Caco-2 (cell line): ENCODE measurements around the gene TNFRSF4. TPM values are rescaled to one million over a fixed set of nuclear protein-coding genes. Genes with fewer than 3 reads are reported as not detected.
A peak's percentile ranks its signal among the peaks of the same experiment; 100 is the strongest.

Source experiments
- BruUV-seq: library from RNA; stranded (reverse); fragments of 400-500 nt; replicated peaks from 2 replicates; lab custom pipeline; 2021; lab: Mats Ljungman, UMichigan
- CTCF ChIA-PET: fragments of 300-600 bp; sonication (Branson Sonifier 250); formaldehyde crosslinking; loops from one replicate; lab custom pipeline; 2022; ENCODE audit warnings: antibody characterized with exemption; lab: Charles Lee
- POLR2A ChIA-PET: fragments of 300-600 bp; sonication (Branson Sonifier 250); formaldehyde crosslinking; loops from one replicate; lab custom pipeline; 2022; ENCODE audit warnings: antibody characterized with exemption; lab: Charles Lee
- DNase-seq, 2 experiments: peaks; one replicate each; pipeline versions ENCODE4 v3.0.0 to v3.0.0-alpha.2; 2020 to 2022
- H3K27me3 ChIP-seq: replicated peaks from 2 replicates; pipeline ENCODE4 v1.6.0; 2011; ENCODE audit warnings: low read length; ENCODE audit not compliant: control insufficient read depth, insufficient read depth
- H3K36me3 ChIP-seq: 2 replicates; pipeline ENCODE4 v1.5.1; 2011; ENCODE audit warnings: low read length; ENCODE audit not compliant: control insufficient read depth, insufficient read depth
- H3K4me1 ChIP-seq: fragments of 250-450 bp; sonication (Bioruptor Pico); 2 replicates; pipeline ENCODE4 v1.5.1; 2020; ENCODE audit warnings: mild to moderate bottlenecking
- H3K4me3 ChIP-seq: 2 replicates; pipeline ENCODE4 v1.5.1; 2011; ENCODE audit warnings: low read depth, mild to moderate bottlenecking, control low read depth, low read length
- H3K9me3 ChIP-seq: fragments of 250-450 bp; sonication (Bioruptor Pico); 2 replicates; pipeline ENCODE4 v1.5.1; 2020; ENCODE audit warnings: mild to moderate bottlenecking, moderate library complexity
- H3K27ac Mint-ChIP-seq: one replicate; pipeline ENCODE4 v1.8.0; 2022; ENCODE audit warnings: mixed read lengths; ENCODE audit not compliant: unreplicated experiment
- H3K27me3 Mint-ChIP-seq: one replicate; pipeline ENCODE4 v1.8.0; 2022; ENCODE audit warnings: mixed read lengths; ENCODE audit not compliant: insufficient read depth, unreplicated experiment
- H3K36me3 Mint-ChIP-seq: one replicate; pipeline ENCODE4 v1.8.0; 2022; ENCODE audit warnings: mild to moderate bottlenecking, mixed read lengths; ENCODE audit not compliant: insufficient read depth, unreplicated experiment
- H3K4me1 Mint-ChIP-seq: one replicate; pipeline ENCODE4 v1.8.0; 2022; ENCODE audit warnings: low read depth, mixed read lengths; ENCODE audit not compliant: unreplicated experiment
- H3K4me3 Mint-ChIP-seq: one replicate; pipeline ENCODE4 v1.8.0; 2022; ENCODE audit warnings: mild to moderate bottlenecking, moderate library complexity, mixed read lengths; ENCODE audit not compliant: unreplicated experiment
- H3K9me3 Mint-ChIP-seq: one replicate; pipeline ENCODE4 v1.8.0; 2022; ENCODE audit warnings: mixed read lengths; ENCODE audit not compliant: unreplicated experiment
- intact Hi-C: fragments of 100-400 bp; cut with micrococcal nuclease; formaldehyde crosslinking; loops from one replicate; pipeline ENCODE4 v1.10.0; 2022; ENCODE audit not compliant: unreplicated experiment
- total RNA-seq: library from RNA; stranded (reverse); gene quantifications from 2 replicates; pipeline ENCODE4 v1.2.3, GENCODE V29; 2022
- TF ChIP-seq, protein P1 (sequence below), 2 experiments: fragments of 200-600 bp in 1 of 2; IDR thresholded peaks; 1 replicate in 1 of 2; 2 replicates in 1 of 2; pipeline versions ENCODE4 v1.5.1 to v1.8.0; 2011 to 2022; ENCODE audit warnings: antibody characterized with exemption in 1 of 2, control low read depth in 1 of 2, inconsistent platforms in 1 of 2, low read depth in 1 of 2, low read length in 1 of 2, mild to moderate bottlenecking in 1 of 2, moderate library complexity in 1 of 2; ENCODE audit not compliant: insufficient read depth in 1 of 2, severe bottlenecking in 1 of 2, unreplicated experiment in 1 of 2

TNFRSF4 gene
- total RNA-seq, 1 experiment from 2014 or later: not detected

DNA sequence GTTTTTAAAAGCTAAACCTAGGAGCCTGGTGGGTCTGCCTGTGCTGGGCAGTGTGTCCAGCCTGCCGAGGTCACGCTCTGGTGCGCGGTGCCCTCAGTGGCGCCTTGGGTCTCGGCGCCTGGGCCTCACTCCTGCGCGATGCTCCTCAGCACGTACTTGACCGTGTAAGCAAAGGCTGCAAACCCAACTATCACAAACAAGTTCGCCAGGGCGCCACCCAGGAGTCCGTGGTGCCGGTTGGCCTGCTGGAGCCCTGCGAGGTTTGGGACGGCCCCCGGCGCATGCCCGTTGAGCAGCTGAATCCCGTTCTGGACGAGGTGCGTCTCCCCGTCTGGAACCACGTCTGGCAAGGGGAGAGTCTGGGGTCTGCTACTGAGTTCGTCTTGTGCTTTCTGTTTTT lies 41.1 kb upstream of the TNFRSF4 start:
- H3K27ac Mint-ChIP-seq: no peak overlapping the region
- intact Hi-C loops: no loop called here

DNA sequence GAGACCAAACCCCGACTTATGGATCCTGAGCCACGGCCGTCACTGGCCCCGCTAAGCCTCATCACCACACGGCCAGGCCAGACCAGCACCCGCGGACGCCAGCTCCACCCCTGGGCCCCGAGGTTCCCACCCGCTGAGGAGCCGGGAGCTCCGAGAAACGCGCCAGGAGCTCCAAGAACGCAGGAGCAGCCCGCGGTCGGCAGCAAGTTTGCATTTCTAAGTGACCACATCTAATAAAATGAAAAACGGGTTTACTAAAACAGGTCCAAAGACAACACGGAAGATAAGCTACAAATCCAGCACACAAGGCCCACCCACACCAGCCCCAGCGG lies 40.7 kb upstream of the TNFRSF4 start:
- ChIA-PET CTCF (no interaction called here), POLR2A (no interaction called here)
- BruUV-seq: no TSS peak
- Mint-ChIP-seq H3K9me3 (no peaks in the 10 kb centered on the region), H3K27me3 (no peaks in the 10 kb centered on the region), H3K4me3 (no peak overlapping the region), H3K36me3 (peaks cover 66% of the 10 kb centered on the region), H3K27ac (no peak overlapping the region), H3K4me1 (no peaks in the 10 kb centered on the region)
- Histone ChIP-seq H3K27me3 (no peaks in the 10 kb centered on the region), H3K4me3 (no peak overlapping the region), H3K9me3 (no peaks in the 10 kb centered on the region), H3K36me3 (peaks cover 1% of the 10 kb centered on the region; the same call in 1 of the 2 replicates), H3K4me1 (no peaks in the 10 kb centered on the region)
- intact Hi-C loops: no loop called here
- DNase-seq: no peak
- TF ChIP-seq, protein P1, sequence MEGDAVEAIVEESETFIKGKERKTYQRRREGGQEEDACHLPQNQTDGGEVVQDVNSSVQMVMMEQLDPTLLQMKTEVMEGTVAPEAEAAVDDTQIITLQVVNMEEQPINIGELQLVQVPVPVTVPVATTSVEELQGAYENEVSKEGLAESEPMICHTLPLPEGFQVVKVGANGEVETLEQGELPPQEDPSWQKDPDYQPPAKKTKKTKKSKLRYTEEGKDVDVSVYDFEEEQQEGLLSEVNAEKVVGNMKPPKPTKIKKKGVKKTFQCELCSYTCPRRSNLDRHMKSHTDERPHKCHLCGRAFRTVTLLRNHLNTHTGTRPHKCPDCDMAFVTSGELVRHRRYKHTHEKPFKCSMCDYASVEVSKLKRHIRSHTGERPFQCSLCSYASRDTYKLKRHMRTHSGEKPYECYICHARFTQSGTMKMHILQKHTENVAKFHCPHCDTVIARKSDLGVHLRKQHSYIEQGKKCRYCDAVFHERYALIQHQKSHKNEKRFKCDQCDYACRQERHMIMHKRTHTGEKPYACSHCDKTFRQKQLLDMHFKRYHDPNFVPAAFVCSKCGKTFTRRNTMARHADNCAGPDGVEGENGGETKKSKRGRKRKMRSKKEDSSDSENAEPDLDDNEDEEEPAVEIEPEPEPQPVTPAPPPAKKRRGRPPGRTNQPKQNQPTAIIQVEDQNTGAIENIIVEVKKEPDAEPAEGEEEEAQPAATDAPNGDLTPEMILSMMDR (IDR thresholded peaks at IDR 0.05; ENCODE audit: insufficient read depth in 1 of 2, low read depth in 1 of 2, low read length in 1 of 2, severe bottlenecking in 1 of 2, unreplicated experiment in 1 of 2): no peak

More for the DNA sequence above, 41.1 kb upstream of the TNFRSF4 start:
- TF ChIP-seq, protein P1 (IDR thresholded peaks at IDR 0.05; ENCODE audit: insufficient read depth in 1 of 2, low read depth in 1 of 2, low read length in 1 of 2, severe bottlenecking in 1 of 2, unreplicated experiment in 1 of 2): no peak
- no peak overlapping the region for H3K4me3 ChIP-seq
- POLR2A ChIA-PET: no interaction called here
- BruUV-seq: TSS peak; percentile 84
- no peaks in the 10 kb centered on the region for H3K9me3 ChIP-seq
- H3K27me3 Mint-ChIP-seq: no peaks in the 10 kb centered on the region
- peaks cover 70% of the 10 kb centered on the region for H3K36me3 Mint-ChIP-seq
- no peaks in the 10 kb centered on the region for H3K4me1 ChIP-seq
- no peak overlapping the region for H3K4me3 Mint-ChIP-seq
- no peak for DNase-seq
- no peaks in the 10 kb centered on the region for H3K27me3 ChIP-seq
- CTCF ChIA-PET: interaction anchor here (0.7 kb wide), 1 partner anchor 10 kb away, joined by 3 read pairs; no protein-coding TSS in a partner anchor
- H3K36me3 ChIP-seq: peaks cover 1% of the 10 kb centered on the region; the same call in 1 of the 2 replicates
- H3K4me1 Mint-ChIP-seq: no peaks in the 10 kb centered on the region
- no peaks in the 10 kb centered on the region for H3K9me3 Mint-ChIP-seq

DNA sequence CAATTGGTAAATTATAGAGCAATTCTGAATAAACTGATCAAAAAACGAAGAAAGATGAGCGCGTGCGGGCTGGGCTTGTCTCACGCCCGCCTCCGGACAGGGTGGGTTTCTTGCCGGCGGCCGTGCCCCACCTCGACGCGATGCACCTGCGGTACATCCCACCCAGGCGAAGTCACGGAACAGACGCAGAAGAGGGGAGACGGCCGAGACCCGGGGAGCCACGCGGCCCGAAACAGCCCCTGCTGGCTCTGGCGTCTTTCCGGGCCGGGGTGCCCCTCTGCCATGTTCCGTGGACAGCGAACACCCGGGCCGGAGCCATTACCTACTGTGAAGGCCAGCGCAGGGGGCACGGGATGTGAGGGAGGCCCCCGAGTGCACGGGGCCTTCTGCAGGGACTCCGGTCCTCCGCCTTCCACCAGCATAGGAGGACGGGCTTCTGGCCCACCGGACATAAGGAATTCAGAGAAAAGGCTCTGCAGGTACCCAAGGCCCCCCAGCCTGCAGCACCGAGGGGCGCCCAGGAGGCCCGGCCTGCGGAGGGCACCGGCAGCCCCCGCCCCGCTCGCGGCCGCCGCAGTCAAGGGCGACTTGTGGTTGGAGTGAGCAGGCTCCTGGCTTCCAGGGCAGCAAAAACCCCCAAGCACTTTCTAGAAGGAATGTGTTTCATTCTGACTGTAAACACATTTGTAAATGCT lies 40.2 kb upstream of the TNFRSF4 start:
- no peaks in the 10 kb centered on the region for H3K9me3 ChIP-seq
- ChIA-PET CTCF (no interaction called here), POLR2A (no interaction called here)
- TF ChIP-seq, protein P1 (IDR thresholded peaks at IDR 0.05; ENCODE audit: insufficient read depth in 1 of 2, low read depth in 1 of 2, low read length in 1 of 2, severe bottlenecking in 1 of 2, unreplicated experiment in 1 of 2): no peak
- DNase-seq: no peak
- Mint-ChIP-seq H3K27ac (no peak overlapping the region), H3K27me3 (no peaks in the 10 kb centered on the region), H3K4me3 (no peak overlapping the region), H3K9me3 (no peaks in the 10 kb centered on the region), H3K36me3 (peaks cover 61% of the 10 kb centered on the region), H3K4me1 (no peaks in the 10 kb centered on the region)
- intact Hi-C loops: no loop called here
- H3K36me3 ChIP-seq: peaks cover 1% of the 10 kb centered on the region; the same call in 1 of the 2 replicates
- no peaks in the 10 kb centered on the region for H3K4me1 ChIP-seq
- no peak overlapping the region for H3K4me3 ChIP-seq
- H3K27me3 ChIP-seq: no peaks in the 10 kb centered on the region
- no TSS peak for BruUV-seq
